GM10248 (cell line): Measurements from ENCODE around the gene WDFY4.

Experiments used
- CTCF ChIA-PET: fragments of 300-600 bp; sonication (Branson Sonifier 250); formaldehyde crosslinking; extraction: SDS; loops from one replicate; lab custom pipeline; 2021; ENCODE audit warnings: antibody characterized with exemption; lab: Yijun Ruan, JAX
- POLR2A ChIA-PET: fragments of 350-650 bp; sonication (Branson Sonifier 250); formaldehyde crosslinking; extraction: SDS; loops from one replicate; lab custom pipeline; 2020; ENCODE audit warnings: antibody characterized with exemption; lab: Yijun Ruan, JAX
- DNase-seq: peaks from one replicate; pipeline ENCODE4 v3.0.0; 2012; ENCODE audit errors: extremely low spot score
- TF ChIP-seq, protein P1 (sequence below): IDR thresholded peaks from 2 replicates; pipeline ENCODE4 v1.5.1; 2012; ENCODE audit warnings: mild to moderate bottlenecking, low read depth; ENCODE audit errors: extremely low read depth, missing control alignments, control extremely low read depth

WDFY4 gene

DNA sequence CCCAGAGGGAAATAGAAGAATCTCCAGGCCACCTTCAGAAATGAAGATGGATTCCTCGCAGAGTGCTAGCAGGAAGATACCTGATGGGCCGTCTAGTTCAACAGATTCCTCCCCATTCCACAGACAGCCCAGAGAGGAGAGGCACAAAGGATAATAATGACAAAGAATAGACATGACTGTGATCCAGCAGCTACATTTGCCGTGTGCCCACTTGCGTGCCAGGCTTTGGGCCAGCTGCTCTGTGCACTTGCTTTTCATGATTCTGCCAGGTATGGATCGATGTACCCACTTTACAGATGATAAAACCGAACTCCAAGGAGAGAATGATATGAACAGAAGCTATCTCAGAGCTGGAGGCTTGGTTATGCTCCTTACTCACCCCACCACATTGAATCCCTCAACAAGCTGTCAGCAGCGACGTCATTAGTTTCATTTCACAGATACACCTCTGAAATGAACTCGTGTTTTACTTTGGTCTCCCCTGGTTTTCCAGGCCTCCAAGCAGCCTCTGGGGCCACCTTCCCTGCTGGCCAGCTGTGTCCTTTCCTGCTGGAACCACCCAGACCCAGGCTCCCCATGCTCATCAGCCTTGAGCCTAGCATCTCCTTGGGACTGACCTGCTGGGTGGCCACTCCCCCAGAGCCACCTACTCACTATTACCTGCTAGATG lies 11.9 kb upstream of the WDFY4 start:
- ChIA-PET CTCF (interaction anchor here (1.4 to 5.8 kb wide), 5 partner anchors 9 to 84 kb away, joined by 3 to 84 read pairs (median 6); no protein-coding TSS in a partner anchor), POLR2A (interaction anchor here (1.3 to 2.2 kb wide), 2 partner anchors 11 to 17 kb away, joined by 5 to 12 read pairs; partner anchors contain the start of gene WDFY4)
- no peak for DNase-seq
- TF ChIP-seq, protein P1, sequence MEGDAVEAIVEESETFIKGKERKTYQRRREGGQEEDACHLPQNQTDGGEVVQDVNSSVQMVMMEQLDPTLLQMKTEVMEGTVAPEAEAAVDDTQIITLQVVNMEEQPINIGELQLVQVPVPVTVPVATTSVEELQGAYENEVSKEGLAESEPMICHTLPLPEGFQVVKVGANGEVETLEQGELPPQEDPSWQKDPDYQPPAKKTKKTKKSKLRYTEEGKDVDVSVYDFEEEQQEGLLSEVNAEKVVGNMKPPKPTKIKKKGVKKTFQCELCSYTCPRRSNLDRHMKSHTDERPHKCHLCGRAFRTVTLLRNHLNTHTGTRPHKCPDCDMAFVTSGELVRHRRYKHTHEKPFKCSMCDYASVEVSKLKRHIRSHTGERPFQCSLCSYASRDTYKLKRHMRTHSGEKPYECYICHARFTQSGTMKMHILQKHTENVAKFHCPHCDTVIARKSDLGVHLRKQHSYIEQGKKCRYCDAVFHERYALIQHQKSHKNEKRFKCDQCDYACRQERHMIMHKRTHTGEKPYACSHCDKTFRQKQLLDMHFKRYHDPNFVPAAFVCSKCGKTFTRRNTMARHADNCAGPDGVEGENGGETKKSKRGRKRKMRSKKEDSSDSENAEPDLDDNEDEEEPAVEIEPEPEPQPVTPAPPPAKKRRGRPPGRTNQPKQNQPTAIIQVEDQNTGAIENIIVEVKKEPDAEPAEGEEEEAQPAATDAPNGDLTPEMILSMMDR: no peak

DNA sequence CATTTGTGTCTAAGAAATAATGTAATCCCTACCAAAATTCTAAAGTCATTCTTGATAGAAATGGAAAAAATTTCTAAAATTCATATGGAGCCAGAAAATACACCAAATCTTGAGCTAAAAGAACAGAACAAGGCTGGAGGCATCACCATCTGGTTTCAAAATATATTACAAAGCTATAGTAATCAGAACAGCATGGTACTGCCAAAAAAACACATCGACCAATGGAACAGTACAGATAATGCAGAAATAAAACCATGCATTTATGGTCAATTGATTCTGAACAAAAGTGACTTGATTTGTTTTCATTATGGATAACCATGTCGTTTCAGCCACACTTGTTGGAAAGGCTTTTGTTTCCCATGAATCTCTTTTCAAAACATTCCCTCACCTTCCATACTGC lies 7.0 kb upstream of the WDFY4 start:
- TF ChIP-seq, protein P1: no peak
- ChIA-PET POLR2A (no interaction called here), CTCF (interaction anchor here (1.1 to 9.4 kb wide), 2 partner anchors 13 to 20 kb away, joined by 4 to 98 read pairs; no protein-coding TSS in a partner anchor)
- DNase-seq: no peak

DNA sequence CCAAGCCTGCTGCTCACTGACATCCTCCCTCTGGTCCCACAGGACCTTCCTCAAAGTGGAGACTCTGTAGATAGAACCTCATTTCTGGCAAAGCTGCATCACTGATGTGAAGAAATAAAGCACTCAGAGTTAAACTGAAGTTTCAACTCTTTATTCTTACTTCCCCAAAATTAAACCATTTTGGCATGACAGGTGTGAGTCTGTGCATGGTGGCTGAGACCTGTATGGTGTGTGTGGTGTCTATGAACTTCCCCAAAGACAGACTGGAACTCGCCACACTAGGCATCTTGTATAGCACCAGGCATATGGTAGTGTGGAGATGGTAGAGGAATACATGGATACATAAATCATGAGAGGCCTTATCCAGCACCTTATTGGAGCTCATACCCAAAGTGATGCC lies 6.6 kb upstream of the WDFY4 start:
- CTCF ChIA-PET: interaction anchor here (1.1 to 9.4 kb wide), 3 partner anchors 13 to 21 kb away, joined by 3 to 98 read pairs (median 4); no protein-coding TSS in a partner anchor
- TF ChIP-seq, protein P1: no peak
- POLR2A ChIA-PET: no interaction called here
- DNase-seq: no peak

DNA sequence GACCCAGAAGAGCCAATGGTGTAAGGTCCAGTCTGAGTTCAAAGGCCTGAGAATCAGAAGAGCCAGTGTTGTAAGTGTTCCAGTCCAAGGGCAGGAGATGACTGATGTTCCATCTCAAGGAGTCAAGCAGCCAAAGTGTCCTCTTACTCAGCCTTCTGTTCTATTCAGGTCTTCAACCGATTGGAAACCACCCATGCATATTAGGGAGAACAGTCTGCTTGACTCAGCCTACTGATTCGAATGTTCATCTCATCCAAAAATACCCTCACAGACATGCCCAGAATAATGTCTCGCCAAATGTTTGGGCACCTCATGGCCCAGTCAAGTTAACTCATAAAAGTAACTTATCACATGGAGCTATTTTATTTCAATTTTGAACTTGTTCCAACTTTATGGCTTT lies 2.9 kb upstream of the WDFY4 start:
- TF ChIP-seq, protein P1: no peak
- CTCF ChIA-PET: interaction anchor here (1.2 to 9.4 kb wide), 4 partner anchors 12 to 24 kb away, joined by 3 to 98 read pairs (median 4); no protein-coding TSS in a partner anchor
- peak; percentile 15 for DNase-seq
- POLR2A ChIA-PET: no interaction called here

DNA sequence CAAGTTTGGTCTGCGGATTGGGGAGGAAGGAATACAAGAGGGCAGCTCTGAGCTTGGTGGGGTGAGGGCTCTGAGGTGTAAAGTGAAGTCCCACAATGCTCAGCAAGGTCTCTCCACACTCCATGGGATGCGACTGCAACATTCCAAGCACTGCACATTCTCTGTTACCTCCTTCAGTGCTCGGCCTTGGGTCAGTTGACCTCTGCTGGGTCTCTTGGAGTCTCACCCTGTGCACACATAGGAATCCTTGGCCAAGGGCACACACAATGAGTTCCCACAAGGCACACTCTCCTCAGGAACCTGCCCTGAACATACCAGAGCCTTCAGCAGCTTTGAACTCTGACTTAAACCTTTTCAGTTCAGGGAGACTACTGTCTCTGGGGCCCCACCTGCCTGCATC lies 2.4 kb upstream of the WDFY4 start:
- TF ChIP-seq, protein P1: no peak
- CTCF ChIA-PET: interaction anchor here (1.2 to 9.4 kb wide), 6 partner anchors 9 to 25 kb away, joined by 3 to 98 read pairs (median 4); no protein-coding TSS in a partner anchor
- DNase-seq: no peak
- POLR2A ChIA-PET: no interaction called here

DNA sequence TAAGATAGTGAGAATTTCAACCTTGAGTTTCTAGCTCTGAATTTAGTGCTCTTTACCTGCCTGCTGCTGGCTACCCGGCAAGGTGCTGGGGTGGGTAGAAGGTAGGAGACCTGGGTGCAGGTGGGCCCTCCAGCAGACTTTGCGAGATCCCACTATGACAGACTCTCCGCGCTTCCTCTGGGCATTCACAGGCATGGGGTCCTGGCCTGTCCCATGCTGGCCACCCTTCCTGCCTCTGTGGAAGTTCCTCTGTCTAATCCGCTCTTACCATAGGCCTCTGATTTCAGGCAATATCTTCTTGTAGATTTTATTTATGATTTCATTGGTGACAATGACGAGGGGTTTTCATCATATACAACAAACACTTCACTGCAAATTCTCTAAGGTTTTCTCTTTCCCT lies 1.2 kb upstream of the WDFY4 start:
- no peak for DNase-seq
- POLR2A ChIA-PET: interaction anchor here (2.3 kb wide), 1 partner anchor 11 kb away, joined by 12 read pairs; no protein-coding TSS in a partner anchor
- TF ChIP-seq, protein P1: no peak
- CTCF ChIA-PET: interaction anchor here (1.2 to 9.4 kb wide), 8 partner anchors 10 to 26 kb away, joined by 3 to 98 read pairs (median 6); no protein-coding TSS in a partner anchor
